Measurements from ENCODE around the gene SNRNP200. TPM values are rescaled to one million over a fixed set of nuclear protein-coding genes. Genes with fewer than 3 reads are reported as not detected.

Gene SNRNP200
- total RNA-seq, 1 donor from 2014 or later: 36.6 TPM

DNA sequence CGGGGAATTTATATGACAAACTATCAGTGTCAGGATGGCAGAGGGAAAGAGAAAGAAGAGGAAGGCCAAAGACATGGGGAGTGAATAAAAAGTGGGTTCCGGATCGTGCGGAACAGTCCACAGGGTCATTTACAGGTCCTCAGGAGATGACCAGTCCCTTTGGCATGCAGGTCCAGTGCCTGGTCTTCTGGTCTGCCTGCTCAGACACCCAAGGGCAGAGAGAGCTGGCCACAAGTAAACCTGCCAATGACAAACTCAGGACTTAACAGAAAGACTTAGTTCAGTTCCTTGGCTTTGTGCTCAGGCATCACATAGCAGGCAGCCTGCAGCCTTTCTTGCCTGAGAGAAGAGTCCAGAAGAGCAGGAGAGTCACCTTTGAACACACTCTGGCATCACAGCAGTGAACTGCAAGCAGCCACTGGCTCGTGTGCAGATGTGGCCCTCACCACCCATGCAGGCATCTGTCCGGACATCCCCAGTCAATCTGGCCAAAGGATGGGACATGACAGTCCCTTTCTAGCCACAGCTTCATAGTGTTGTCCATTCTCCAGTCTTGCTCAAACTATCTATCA, 53.5 kb downstream of the SNRNP200 start:
- peak; percentile 69 for DNase-seq (ENCODE audit: low spot score)

DNA sequence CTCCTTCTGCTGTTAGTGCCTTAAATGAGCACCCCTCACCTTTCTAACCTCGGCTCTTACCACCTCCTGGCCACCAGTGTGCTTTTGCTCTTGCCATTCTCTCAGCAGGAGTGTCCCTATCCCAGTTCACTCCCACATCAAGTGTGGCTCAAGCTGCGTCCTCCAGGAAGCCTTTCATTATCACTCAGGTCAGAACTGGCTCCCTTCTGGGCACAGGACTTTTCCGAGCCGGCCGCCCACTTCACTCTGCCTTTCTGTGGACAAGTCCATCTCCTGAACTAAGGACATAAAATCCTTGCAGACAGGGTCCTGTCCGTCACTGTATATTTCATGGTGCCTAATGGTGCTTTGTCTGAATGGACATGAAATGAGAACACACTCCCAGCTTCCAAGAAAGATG, 55.2 kb downstream of the SNRNP200 start:
- no peak for DNase-seq (ENCODE audit: low spot score)

DNA sequence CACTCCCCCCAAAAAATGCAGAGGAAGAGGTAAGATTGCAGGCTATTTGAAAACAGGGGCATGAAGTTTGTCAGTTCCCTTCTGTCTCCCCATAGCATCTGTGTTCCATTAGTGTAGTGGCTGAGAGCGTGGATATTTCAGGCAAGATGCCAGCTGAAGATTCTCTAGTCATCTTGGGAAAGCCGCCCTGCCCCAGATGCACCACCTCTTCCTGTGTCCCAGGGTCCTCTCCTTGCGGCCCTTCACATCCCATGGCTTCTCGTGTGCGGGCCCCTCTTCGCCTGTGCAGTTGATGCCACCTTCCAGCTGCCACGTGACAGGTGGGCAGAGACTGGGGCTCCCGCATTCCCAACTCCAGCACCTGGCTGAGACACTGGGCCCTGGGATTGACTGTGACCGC, 55.7 kb downstream of the SNRNP200 start:
- peak; percentile 45 for DNase-seq (ENCODE audit: low spot score)

DNA sequence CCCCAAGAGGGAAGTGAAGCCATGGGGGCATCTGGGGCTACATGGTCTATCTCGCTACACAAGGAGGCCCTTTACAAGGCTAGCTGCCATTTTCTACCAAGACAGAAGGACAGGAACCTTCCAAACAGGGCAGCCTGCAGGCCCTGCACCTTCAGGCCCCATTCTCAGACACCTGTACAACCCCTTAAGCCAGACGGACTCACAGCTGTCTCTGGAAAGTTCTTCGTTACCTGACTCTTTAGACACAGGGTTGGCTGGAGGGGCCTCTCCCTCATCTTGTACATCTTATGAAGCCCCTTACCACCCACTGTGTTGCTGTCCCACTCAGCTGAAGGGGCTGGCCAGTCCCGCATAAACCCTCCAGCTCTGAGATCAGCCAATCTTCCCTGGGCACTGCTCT, 56.7 kb downstream of the SNRNP200 start:
- DNase-seq (ENCODE audit: low spot score): no peak

DNA sequence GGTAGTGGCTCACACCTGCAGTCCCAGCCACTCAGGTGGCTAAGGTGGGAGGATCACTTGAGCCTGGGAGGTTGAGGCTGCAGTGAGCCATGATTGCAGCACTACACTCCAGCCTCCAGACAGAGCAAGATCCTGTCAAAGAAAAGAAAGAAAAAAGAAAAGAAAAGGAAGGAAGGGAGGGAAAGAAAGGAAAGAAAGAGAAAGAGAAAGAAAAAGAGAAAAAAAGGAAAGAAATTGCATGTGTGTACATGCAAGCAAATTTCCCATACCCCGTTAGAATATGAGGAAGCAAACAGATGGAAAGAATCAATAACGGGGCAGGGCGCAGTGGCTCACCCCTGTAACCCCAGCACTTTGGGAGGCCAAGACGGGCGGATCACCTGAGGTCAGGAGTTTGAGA, 57.5 kb downstream of the SNRNP200 start:
- DNase-seq (ENCODE audit: low spot score): no peak

DNA sequence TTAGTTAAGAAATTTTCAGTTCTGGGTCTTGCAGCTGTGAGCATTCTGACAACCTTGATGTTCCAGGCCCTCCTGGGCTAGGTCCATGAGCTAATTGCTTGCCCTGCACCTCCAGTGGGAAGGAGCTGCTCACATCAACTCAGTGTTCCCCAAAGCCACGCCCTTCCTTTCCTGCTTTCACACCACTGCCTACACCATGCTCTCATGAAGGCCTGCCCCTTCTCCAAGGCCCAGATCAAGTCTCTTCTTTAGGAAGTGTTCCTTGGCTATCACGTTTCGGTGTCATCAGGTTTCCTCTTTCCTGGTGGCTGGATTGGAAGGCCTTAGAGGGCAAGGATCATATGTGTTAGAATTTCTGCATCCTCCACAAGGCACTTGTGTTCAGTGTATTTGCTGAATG, 58.3 kb downstream of the SNRNP200 start:
- no peak for DNase-seq (ENCODE audit: low spot score)

DNA sequence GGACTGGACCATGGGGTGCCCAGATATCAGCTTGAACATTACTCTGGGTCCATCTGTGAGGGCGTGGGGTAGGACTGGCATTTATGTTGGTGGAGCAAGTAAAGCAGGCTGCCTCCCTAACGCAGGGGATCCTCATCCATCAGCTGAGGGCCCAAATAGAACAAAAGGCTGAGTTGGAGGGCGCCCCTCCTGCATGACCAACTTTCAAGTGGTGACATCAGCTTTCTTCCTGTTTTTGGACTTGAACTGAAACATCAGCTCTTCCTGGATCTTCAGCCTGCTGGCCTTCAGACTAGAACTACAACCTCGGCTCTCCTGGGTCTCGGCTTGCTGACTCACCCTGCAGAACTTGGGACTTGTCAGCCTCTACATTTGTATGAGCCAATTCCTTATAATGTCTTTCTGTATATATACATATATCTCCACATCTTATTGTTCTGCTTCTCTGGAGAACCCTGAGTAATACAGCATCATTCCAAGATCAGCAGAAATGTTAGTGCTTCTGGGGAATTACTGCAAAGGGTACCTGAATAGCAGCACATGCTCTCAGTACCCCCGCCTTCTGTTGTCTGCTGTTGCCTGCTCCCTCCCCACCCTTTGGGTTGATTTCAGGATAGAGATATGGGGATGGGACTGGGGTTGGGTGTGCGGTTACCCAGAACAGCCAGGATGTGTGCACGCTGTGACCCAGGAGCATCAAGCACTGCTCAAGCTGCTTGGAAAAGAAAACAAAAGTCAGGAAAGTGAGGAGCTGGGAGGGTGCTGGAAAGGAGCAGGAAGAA, 59.5 kb downstream of the SNRNP200 start:
- DNase-seq (ENCODE audit: low spot score): no peak

DNA sequence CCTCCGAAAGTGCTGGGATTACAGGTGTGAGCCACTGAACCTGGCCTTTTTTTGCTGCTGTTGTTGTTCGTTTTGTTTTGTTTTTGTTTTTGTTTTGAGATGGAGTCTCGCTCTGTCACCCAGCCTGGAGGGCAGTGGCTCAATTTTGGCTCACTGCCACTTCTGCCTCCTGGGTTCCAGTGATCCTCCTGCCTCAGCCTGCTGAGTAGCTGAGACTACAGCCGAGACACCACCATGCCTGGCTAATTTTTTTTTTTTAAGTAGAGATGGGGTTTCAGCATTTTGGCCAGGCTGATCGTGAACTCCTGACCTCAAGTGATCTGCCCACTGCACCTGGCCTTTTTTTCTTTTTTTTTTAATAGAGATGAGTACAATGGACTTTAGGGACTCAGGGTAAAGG, 61.5 kb downstream of the SNRNP200 start:
- no peak for DNase-seq (ENCODE audit: low spot score)

DNA sequence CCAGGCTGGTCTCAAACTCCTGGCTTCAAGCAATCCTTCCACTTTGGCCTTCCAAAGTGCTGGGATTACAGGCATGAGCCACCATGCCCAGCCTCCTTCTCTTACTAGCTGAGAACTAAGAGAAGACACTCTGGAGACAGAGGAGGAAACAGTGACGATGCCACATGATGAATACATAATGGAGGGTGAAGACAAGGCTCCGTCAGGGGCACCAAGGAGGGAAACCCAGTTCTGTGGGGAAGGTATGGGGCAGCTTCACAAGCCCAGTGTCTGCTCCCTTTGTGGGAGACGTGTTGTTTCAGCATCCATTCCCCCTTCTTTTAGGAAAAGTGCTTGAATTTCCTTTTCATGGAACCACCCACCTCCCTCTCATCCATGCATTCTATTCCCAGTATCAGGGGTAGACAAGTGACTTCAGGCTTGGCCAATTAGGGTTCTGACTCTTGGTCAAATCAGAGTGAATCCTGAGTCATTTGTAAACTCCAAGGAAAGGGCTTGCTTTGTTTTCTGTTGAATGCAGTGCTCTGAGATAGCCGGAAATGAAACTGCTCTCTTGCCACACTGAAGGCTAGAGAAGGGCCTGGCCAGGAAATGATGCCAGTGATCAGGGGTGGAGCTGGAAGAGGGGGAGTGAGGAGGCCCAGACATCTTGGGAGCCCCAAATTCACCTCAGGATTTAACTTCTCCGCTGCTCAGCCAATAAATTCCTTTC, 63.3 kb downstream of the SNRNP200 start:
- peak; percentile 44 for DNase-seq (ENCODE audit: low spot score)

DNA sequence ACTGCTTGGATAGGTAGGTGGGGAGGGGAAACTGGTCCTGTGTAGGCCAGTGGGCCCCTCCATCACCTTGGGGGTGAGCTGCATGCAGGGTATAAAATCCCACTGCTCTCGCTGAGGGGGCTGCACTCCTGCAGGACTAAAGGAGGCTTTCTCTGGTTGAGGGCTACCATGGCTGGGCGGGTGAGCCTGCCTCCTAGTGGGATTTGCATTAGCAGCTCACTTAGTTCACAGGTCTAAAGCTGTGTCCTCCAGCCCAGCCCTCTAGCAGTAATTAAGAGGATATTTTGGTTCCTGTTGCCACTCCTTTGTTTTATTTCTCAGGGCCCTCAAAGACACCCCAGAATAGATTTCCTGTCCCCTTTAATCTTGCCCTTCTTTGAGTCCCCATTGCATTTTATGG, 64.1 kb downstream of the SNRNP200 start:
- DNase-seq (ENCODE audit: low spot score): no peak

DNA sequence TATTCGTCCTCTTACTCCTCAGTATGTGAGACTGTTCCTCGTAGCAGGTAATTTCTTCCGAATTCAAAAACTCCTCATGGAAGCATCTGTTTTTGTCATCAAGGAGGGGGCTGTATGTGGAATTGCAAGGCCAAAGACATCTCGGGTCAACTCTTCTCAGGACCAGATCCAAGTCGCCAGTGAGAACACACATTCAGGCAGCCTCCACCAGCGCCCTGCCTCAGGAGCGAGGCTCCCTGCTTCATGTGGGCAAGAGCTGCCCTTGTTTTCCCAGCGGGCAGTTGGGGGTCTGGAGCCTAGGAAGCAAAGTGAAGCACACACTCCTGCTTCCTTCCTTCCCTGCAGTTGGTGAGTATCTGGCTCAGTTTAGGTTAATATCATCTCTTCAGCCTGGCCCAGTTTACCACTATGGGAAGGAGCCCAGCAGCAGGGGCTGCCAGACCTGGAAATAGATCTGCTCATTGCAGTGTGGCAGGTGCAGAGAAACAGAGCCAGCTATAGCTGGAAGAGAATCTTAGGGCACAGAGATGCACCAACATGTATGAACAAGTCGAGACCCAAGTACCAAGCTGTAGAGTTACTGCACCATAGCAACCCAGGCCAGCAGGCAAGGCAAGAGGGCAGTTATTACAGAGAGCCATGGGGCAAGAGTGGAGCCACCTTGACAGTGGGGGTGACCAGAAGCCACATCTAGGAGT, 64.9 kb downstream of the SNRNP200 start:
- DNase-seq (ENCODE audit: low spot score): peak; percentile 15

DNA sequence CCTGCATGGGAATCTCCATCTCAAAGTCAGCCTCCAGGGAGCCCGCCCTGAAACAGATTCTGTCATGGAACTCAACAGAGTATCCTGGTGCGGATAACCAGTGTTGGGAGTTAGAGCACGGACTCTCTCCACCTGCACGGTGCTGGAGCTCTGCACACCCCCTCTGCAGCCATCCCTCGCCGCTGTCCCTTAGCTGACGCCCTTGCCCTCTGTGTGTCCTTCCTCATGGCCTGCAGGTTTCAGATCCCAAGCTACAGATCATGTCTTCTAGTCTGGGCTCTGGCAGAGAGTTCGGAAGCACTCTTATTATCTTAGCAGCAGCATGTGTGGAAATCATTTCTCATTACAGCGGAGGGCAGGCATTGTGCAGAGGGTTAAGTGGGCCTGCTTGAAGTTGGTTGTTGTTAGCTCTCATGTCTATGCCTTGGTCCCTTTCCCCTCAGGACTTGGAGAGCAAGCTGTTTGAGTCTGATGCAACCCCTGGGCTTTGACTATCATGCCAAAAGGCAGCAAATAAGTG, 65.5 kb downstream of the SNRNP200 start:
- no peak for DNase-seq (ENCODE audit: low spot score)

DNA sequence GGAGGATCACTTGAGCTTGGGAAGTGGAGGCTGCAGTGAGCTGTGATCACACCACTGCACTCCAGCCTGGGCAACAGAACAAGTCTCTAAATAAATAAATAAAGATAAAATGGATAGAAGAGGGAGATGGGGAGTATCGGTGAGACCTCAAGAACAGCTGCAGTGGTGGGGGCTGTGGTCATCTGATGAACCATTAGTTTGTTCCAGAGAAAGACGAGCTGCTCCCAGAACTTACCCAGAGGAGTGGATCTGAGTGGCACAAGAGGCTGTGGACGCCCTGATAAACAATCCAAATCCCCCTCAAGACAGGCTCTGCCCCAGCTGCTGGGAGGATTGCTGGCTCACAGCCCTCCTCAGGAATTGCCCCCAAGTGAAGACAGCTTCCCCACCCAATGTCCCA, 66.3 kb downstream of the SNRNP200 start:
- no peak for DNase-seq (ENCODE audit: low spot score)

DNA sequence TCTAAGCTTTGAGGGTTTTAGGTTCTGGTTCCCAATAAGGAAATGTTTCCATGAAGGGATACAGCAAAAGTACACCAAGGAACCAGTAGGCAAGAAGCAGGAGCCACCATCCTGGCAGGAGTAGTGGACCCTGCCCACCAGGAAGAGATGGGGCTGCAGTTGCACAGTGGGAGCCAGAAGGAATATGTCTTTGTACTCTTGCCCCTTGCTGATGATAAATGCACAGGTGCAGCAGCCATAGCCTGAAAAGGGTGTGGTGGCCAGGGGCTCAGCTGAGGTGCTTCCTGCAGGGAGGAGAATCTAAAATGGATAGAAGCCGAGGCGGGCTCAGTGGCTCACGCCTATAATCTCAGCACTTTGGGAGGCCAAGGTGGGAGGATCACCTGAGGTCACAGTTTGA, 67.1 kb downstream of the SNRNP200 start:
- DNase-seq (ENCODE audit: low spot score): no peak

DNA sequence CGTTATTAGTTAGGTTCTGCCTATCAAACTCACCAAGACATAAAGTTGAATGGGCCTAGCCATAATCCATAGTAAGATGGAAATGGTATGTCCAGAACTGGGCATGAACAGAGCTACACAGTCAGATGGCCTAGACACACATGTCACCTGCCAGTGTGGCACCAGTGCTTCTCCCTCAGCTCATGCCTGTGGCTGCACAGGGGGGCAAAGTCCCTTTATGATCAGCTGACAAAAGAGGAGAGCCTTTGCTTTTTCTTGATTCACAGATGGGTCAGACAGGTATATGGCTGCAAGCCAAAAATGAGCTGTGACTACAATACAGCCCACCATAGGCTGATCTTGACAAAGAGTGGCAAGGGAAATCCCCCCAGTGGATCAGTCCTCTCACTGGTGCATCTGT, 68.5 kb downstream of the SNRNP200 start:
- DNase-seq (ENCODE audit: low spot score): no peak

DNA sequence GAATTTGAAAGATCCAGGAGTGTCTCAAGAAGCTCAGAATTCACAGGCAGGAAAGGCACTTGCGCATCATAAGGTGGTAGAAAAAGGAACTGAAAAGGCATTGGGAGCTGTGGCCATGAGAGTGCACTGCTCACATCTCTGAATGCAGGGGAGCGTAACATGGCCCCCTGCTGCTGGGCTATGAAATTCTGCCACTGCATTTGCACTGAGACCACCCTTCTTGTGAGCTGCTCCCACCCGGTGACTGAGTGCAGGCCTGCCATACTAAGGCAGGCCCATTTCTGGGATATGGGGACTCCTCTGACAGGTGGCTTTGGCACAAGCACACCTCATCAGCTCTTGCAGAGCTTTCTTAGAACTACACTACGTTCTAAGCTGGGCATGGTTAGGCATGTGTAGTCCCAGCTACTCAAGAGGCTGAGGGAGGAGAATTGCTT, 71.4 kb downstream of the SNRNP200 start:
- DNase-seq (ENCODE audit: low spot score): no peak

DNA sequence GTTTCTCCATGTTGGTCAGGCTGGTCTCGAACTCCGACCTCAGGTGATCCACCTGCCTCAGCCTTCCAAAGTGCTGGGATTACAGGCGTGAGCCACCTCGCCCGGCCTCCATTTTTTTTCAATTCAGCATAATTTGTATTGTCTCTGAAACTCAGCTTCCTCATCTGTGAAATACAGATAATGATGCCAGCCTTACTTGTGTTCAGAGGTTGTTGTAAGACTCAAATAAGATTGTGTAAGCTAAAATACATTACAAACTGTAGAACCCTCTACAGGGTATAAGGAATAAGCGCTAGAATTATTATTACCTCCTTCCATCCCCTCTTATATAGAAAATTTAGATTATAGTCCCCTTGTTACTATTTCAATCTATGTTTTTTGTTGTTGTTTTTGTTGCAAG, 71.9 kb downstream of the SNRNP200 start:
- DNase-seq (ENCODE audit: low spot score): no peak

DNA sequence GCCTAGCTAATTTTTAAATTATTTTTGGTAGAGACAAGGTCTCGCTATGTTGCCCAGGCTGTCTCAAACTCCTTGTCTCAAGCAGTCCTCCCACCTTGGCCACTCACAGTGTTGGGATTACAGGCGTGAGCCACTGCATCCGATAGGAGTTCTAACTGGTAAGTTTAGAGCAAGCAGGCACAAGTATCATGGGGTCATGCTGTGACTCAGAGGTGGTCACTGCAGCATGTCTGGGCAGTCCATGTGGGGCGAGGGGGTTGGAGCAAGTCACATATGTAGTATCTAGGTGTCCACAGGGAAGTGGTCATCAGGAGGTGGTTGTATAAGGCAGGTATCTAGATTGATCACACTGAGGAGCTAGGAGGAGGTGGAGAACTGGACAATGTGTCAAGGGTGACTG, 74.0 kb downstream of the SNRNP200 start:
- no peak for DNase-seq (ENCODE audit: low spot score)

DNA sequence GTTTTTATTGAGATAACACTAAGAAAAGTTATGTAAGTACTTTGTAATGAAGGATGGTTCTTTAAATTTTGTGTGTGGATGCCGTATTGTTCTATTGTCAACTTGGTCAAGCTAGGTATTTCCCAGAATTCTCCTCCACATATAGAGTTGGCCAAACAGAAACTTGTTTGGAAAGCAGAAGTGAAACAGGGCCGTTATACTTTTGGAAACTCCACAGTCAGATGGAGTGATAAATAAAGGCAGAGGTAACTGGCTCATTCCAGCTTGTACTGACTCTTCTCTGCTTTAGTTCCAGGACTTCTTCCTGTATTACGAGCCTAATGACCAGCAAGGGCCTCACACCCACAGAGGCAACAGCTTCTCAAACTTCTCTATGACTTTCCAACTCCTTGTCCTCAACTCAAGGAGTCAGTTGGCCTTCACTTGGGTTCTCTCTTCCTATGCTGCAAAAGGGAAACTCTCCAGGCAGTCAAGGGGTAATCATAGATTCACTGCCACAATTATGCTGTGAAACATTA, 80.3 kb downstream of the SNRNP200 start:
- DNase-seq (ENCODE audit: low spot score): peak; percentile 26

All from umbilical cord (tissue), 2 donors.